HepG2 (cell line): ENCODE results near the gene PPM1M. TPM values are rescaled to one million over a fixed set of nuclear protein-coding genes. Genes with fewer than 3 reads are reported as not detected.

Experiments used
- TMF1 ChIP-seq: sonication (generic); formaldehyde crosslinking; IDR thresholded peaks from 2 replicates; pipeline ENCODE4 v1.8.1; 2022; ENCODE audit warnings: low read depth, missing genetic modification reagents
- ZFYVE20 ChIP-seq: sonication (generic); formaldehyde crosslinking; IDR thresholded peaks from 2 replicates; pipeline ENCODE4 v1.8.0; 2023; ENCODE audit warnings: low read depth, mild to moderate bottlenecking, moderate library complexity, missing genetic modification reagents, borderline replicate concordance
- ZNF136 ChIP-seq: sonication (generic); formaldehyde crosslinking; IDR thresholded peaks from 2 replicates; pipeline ENCODE4 v1.8.1; 2022; ENCODE audit warnings: low read depth, mild to moderate bottlenecking, moderate library complexity, missing genetic modification reagents
- ZNF256 ChIP-seq: sonication (generic); formaldehyde crosslinking; conservative IDR thresholded peaks from 2 replicates; pipeline ENCODE4 v1.4.0; 2020; ENCODE audit warnings: missing genetic modification reagents
- ZNF607 ChIP-seq: sonication (generic); formaldehyde crosslinking; IDR thresholded peaks from 2 replicates; pipeline ENCODE4 v1.5.1; 2020; ENCODE audit warnings: missing genetic modification reagents, mild to moderate bottlenecking, borderline replicate concordance
- polyA plus RNA-seq, 8 experiments: library from polyadenylated mRNA; depleted of rRNA in 3 of 8; stranded (reverse) in 7 of 8; unstranded in 1 of 8; fragments of >200 nt; fragmentation: Illumina TruSeq in 4 of 8; extraction: Trizol in 4 of 8; gene quantifications; 2 replicates each; pipeline versions ENCODE4 v1.2.1 to v1.2.3, GENCODE V29; 2011 to 2016; ENCODE audit warnings: low read depth in 4 of 8, missing spikeins in 1 of 8, mixed read lengths in 1 of 8; ENCODE audit not compliant: insufficient read depth in 1 of 8
- total RNA-seq, 5 experiments: library from RNA; depleted of rRNA; stranded (reverse); fragments of >200 nt; fragmentation: Illumina TruSeq; extraction: Trizol; gene quantifications; 2 replicates each; pipeline ENCODE4 v1.2.3, GENCODE V29; 2016; ENCODE audit warnings: low read depth in 1 of 5
- TF ChIP-seq, protein P1 (sequence below), 2 experiments: sonication (generic) in 1 of 2; formaldehyde crosslinking in 1 of 2; IDR thresholded peaks; 2 replicates each; pipeline versions ENCODE4 v1.4.0 to v1.6.1; 2016 to 2020; ENCODE audit warnings: borderline replicate concordance in 1 of 2, low read depth in 1 of 2, mild to moderate bottlenecking in 1 of 2, missing genetic modification reagents in 1 of 2
- TF ChIP-seq, protein P2 (sequence below): sonication (generic); formaldehyde crosslinking; IDR thresholded peaks from 2 replicates; pipeline ENCODE4 v1.5.1; 2020; ENCODE audit warnings: missing genetic modification reagents, mild to moderate bottlenecking, borderline replicate concordance
- TF ChIP-seq, protein P3 (sequence below): IDR thresholded peaks from 2 replicates; pipeline ENCODE4 v1.6.1; 2016; ENCODE audit warnings: low read depth, missing genetic modification reagents, missing compliant biosample characterization

PPM1M gene
- total and polyA plus RNA-seq, 2 of the 13 experiments (the other 11 are each of a cell fraction or from before 2014, with no cell fraction given) = 2.5 to 5.9 TPM

DNA sequence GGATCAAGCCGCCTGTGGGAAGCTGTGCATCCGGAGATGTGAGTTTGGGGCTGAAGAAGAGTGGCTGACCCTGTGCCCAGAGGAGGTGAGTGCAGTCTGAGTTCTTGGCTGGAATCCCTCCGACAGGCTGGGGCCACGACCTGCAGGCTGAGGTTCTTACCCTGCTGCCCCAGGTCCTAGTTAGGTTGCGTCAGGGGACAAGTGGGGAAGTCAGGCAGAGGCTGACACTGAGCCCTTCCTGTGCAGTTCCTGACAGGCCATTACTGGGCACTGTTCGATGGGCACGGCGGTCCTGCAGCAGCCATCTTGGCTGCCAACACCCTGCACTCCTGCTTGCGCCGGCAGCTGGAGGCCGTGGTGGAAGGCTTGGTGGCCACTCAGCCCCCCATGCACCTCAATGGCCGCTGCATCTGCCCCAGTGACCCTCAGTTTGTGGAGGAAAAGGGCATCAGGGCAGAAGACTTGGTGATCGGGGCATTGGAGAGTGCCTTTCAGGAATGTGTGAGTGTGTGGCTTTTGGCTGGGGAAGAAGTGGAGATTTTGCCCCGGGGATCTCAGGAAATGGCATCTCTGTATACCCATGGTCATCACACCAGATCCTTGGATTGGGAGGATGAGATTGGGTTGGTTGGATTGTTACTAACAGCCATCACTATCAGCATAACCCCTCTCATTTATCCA lies 1.3 kb downstream of the PPM1M start (continued):
- TF ChIP-seq, protein P1, sequence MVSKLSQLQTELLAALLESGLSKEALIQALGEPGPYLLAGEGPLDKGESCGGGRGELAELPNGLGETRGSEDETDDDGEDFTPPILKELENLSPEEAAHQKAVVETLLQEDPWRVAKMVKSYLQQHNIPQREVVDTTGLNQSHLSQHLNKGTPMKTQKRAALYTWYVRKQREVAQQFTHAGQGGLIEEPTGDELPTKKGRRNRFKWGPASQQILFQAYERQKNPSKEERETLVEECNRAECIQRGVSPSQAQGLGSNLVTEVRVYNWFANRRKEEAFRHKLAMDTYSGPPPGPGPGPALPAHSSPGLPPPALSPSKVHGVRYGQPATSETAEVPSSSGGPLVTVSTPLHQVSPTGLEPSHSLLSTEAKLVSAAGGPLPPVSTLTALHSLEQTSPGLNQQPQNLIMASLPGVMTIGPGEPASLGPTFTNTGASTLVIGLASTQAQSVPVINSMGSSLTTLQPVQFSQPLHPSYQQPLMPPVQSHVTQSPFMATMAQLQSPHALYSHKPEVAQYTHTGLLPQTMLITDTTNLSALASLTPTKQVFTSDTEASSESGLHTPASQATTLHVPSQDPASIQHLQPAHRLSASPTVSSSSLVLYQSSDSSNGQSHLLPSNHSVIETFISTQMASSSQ (IDR thresholded peaks at IDR 0.05; ENCODE audit: low read depth) = no peak
- TF ChIP-seq, protein P1 (CRISPR knock-in tag; IDR thresholded peaks at IDR 0.05; ENCODE audit: borderline replicate concordance) = no peak
- TF ChIP-seq ZNF607 (CRISPR knock-in tag) (no peak), ZNF256 (CRISPR knock-in tag) (no peak), ZNF136 (CRISPR knock-in tag) (no peak), ZFYVE20 (CRISPR knock-in tag) (no peak), TMF1 (CRISPR knock-in tag) (no peak)
- TF ChIP-seq, protein P2, sequence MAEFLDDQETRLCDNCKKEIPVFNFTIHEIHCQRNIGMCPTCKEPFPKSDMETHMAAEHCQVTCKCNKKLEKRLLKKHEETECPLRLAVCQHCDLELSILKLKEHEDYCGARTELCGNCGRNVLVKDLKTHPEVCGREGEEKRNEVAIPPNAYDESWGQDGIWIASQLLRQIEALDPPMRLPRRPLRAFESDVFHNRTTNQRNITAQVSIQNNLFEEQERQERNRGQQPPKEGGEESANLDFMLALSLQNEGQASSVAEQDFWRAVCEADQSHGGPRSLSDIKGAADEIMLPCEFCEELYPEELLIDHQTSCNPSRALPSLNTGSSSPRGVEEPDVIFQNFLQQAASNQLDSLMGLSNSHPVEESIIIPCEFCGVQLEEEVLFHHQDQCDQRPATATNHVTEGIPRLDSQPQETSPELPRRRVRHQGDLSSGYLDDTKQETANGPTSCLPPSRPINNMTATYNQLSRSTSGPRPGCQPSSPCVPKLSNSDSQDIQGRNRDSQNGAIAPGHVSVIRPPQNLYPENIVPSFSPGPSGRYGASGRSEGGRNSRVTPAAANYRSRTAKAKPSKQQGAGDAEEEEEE (CRISPR knock-in tag) = no peak
- TF ChIP-seq, protein P3, sequence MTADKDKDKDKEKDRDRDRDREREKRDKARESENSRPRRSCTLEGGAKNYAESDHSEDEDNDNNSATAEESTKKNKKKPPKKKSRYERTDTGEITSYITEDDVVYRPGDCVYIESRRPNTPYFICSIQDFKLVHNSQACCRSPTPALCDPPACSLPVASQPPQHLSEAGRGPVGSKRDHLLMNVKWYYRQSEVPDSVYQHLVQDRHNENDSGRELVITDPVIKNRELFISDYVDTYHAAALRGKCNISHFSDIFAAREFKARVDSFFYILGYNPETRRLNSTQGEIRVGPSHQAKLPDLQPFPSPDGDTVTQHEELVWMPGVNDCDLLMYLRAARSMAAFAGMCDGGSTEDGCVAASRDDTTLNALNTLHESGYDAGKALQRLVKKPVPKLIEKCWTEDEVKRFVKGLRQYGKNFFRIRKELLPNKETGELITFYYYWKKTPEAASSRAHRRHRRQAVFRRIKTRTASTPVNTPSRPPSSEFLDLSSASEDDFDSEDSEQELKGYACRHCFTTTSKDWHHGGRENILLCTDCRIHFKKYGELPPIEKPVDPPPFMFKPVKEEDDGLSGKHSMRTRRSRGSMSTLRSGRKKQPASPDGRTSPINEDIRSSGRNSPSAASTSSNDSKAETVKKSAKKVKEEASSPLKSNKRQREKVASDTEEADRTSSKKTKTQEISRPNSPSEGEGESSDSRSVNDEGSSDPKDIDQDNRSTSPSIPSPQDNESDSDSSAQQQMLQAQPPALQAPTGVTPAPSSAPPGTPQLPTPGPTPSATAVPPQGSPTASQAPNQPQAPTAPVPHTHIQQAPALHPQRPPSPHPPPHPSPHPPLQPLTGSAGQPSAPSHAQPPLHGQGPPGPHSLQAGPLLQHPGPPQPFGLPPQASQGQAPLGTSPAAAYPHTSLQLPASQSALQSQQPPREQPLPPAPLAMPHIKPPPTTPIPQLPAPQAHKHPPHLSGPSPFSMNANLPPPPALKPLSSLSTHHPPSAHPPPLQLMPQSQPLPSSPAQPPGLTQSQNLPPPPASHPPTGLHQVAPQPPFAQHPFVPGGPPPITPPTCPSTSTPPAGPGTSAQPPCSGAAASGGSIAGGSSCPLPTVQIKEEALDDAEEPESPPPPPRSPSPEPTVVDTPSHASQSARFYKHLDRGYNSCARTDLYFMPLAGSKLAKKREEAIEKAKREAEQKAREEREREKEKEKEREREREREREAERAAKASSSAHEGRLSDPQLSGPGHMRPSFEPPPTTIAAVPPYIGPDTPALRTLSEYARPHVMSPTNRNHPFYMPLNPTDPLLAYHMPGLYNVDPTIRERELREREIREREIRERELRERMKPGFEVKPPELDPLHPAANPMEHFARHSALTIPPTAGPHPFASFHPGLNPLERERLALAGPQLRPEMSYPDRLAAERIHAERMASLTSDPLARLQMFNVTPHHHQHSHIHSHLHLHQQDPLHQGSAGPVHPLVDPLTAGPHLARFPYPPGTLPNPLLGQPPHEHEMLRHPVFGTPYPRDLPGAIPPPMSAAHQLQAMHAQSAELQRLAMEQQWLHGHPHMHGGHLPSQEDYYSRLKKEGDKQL (CRISPR knock-in tag) = no peak
